Caco-2 (cell line): ENCODE results near the gene ATG4B. TPM values are rescaled to one million over a fixed set of nuclear protein-coding genes. Genes with fewer than 3 reads are reported as not detected.

Experiments used
- BruUV-seq: library from RNA; stranded (reverse); fragments of 400-500 nt; replicated peaks from 2 replicates; lab custom pipeline; 2021; lab: Mats Ljungman, UMichigan
- CTCF ChIA-PET: fragments of 300-600 bp; sonication (Branson Sonifier 250); formaldehyde crosslinking; loops from one replicate; lab custom pipeline; 2022; ENCODE audit warnings: antibody characterized with exemption; lab: Charles Lee
- POLR2A ChIA-PET: fragments of 300-600 bp; sonication (Branson Sonifier 250); formaldehyde crosslinking; loops from one replicate; lab custom pipeline; 2022; ENCODE audit warnings: antibody characterized with exemption; lab: Charles Lee
- DNase-seq, 2 experiments: peaks; one replicate each; pipeline versions ENCODE4 v3.0.0 to v3.0.0-alpha.2; 2020 to 2022
- H3K27me3 ChIP-seq: replicated peaks from 2 replicates; pipeline ENCODE4 v1.6.0; 2011; ENCODE audit warnings: low read length; ENCODE audit not compliant: control insufficient read depth, insufficient read depth
- H3K36me3 ChIP-seq: 2 replicates; pipeline ENCODE4 v1.5.1; 2011; ENCODE audit warnings: low read length; ENCODE audit not compliant: control insufficient read depth, insufficient read depth
- H3K4me1 ChIP-seq: fragments of 250-450 bp; sonication (Bioruptor Pico); 2 replicates; pipeline ENCODE4 v1.5.1; 2020; ENCODE audit warnings: mild to moderate bottlenecking
- H3K4me3 ChIP-seq: 2 replicates; pipeline ENCODE4 v1.5.1; 2011; ENCODE audit warnings: low read depth, mild to moderate bottlenecking, control low read depth, low read length
- H3K9me3 ChIP-seq: fragments of 250-450 bp; sonication (Bioruptor Pico); 2 replicates; pipeline ENCODE4 v1.5.1; 2020; ENCODE audit warnings: mild to moderate bottlenecking, moderate library complexity
- H3K27ac Mint-ChIP-seq: one replicate; pipeline ENCODE4 v1.8.0; 2022; ENCODE audit warnings: mixed read lengths; ENCODE audit not compliant: unreplicated experiment
- H3K27me3 Mint-ChIP-seq: one replicate; pipeline ENCODE4 v1.8.0; 2022; ENCODE audit warnings: mixed read lengths; ENCODE audit not compliant: insufficient read depth, unreplicated experiment
- H3K36me3 Mint-ChIP-seq: one replicate; pipeline ENCODE4 v1.8.0; 2022; ENCODE audit warnings: mild to moderate bottlenecking, mixed read lengths; ENCODE audit not compliant: insufficient read depth, unreplicated experiment
- H3K4me1 Mint-ChIP-seq: one replicate; pipeline ENCODE4 v1.8.0; 2022; ENCODE audit warnings: low read depth, mixed read lengths; ENCODE audit not compliant: unreplicated experiment
- H3K4me3 Mint-ChIP-seq: one replicate; pipeline ENCODE4 v1.8.0; 2022; ENCODE audit warnings: mild to moderate bottlenecking, moderate library complexity, mixed read lengths; ENCODE audit not compliant: unreplicated experiment
- H3K9me3 Mint-ChIP-seq: one replicate; pipeline ENCODE4 v1.8.0; 2022; ENCODE audit warnings: mixed read lengths; ENCODE audit not compliant: unreplicated experiment
- intact Hi-C: fragments of 100-400 bp; cut with micrococcal nuclease; formaldehyde crosslinking; loops from one replicate; pipeline ENCODE4 v1.10.0; 2022; ENCODE audit not compliant: unreplicated experiment
- total RNA-seq: library from RNA; stranded (reverse); gene quantifications from 2 replicates; pipeline ENCODE4 v1.2.3, GENCODE V29; 2022
- TF ChIP-seq, protein P1 (sequence below), 2 experiments: fragments of 200-600 bp in 1 of 2; IDR thresholded peaks; 1 replicate in 1 of 2; 2 replicates in 1 of 2; pipeline versions ENCODE4 v1.5.1 to v1.8.0; 2011 to 2022; ENCODE audit warnings: antibody characterized with exemption in 1 of 2, control low read depth in 1 of 2, inconsistent platforms in 1 of 2, low read depth in 1 of 2, low read length in 1 of 2, mild to moderate bottlenecking in 1 of 2, moderate library complexity in 1 of 2; ENCODE audit not compliant: insufficient read depth in 1 of 2, severe bottlenecking in 1 of 2, unreplicated experiment in 1 of 2

The ATG4B gene
- total RNA-seq, 1 experiment from 2014 or later, result 94.5 TPM

DNA sequence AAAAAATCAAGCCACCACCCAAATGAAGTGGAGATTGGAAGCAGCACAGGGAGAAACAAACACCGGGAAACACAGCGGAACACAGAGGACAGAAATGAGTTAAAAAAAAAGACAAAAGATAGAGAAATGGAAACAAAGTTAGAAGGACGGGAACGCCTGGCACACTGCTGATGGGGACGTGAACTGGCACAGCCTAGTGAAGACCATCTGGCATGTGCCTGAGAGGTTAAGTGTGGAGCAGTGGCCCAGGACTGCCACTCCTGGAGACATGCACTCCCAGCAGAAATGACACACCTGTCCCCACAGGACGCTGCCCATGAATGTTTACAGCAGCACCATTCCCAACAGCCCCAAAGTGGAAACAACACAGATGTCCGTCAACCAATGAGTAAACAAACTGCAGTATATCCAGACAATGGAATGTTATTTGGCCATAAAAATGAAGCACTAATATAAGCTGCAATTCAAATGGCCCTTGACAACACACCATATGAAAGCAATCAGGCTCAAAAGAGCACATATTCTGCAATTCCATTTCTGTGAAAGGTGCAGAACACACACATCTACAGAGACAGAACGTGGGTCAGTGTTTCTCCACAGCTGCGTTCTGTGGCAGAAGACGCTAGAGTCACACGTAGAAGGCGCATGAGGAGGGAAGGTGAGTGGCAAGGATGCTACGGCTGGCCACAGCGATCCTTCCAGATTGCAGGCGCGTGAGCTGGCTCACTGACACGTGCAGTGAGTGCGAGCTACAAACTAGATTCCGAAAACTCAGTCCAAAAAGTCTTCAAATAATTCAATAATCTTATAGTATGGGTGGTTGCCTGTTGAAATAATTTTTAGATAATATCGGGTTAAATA, 25.1 kb upstream of the ATG4B start:
- intact Hi-C loops, result no loop called here
- H3K36me3 ChIP-seq, result no peaks in the 10 kb centered on the region
- CTCF ChIA-PET, result no interaction called here

DNA sequence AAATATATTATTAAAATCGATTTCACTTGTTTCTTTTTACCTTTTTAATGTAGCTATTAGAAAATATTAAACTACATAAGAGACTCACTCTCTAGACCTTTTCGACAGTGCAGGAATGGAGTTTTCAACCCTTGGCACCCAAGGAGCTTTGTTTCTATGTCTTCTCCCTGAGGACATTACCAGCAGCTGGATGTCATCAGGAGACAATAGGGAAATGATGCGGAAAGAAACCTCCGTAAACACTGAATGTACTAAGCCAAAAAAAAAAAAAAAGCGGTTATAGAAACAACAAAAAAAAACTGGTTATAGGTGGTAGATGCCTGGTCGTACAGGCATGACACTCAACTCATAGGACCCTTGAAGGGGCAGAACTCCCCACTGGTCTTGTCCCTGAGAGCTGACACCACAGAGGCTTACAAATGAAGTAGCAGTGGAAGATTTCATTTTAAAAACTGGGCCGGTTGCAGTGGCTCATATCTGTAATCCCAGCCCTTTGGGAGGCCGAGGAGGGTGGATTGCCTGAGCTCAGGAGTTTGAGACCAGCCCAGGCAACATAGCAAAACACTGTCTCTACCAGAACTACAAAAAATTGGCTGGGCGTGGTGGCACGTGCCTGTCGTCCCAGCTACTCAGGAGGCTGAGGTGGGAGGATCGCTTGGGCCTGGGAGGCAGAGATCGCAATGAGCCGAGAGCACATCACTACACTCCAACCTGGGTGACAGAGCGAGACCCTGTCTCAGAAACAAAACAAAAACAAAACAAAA, 24.3 kb upstream of the ATG4B start:
- CTCF ChIA-PET, result no interaction called here
- TF ChIP-seq, protein P1, sequence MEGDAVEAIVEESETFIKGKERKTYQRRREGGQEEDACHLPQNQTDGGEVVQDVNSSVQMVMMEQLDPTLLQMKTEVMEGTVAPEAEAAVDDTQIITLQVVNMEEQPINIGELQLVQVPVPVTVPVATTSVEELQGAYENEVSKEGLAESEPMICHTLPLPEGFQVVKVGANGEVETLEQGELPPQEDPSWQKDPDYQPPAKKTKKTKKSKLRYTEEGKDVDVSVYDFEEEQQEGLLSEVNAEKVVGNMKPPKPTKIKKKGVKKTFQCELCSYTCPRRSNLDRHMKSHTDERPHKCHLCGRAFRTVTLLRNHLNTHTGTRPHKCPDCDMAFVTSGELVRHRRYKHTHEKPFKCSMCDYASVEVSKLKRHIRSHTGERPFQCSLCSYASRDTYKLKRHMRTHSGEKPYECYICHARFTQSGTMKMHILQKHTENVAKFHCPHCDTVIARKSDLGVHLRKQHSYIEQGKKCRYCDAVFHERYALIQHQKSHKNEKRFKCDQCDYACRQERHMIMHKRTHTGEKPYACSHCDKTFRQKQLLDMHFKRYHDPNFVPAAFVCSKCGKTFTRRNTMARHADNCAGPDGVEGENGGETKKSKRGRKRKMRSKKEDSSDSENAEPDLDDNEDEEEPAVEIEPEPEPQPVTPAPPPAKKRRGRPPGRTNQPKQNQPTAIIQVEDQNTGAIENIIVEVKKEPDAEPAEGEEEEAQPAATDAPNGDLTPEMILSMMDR (IDR thresholded peaks at IDR 0.05; ENCODE audit: insufficient read depth in 1 of 2, low read depth in 1 of 2, low read length in 1 of 2, severe bottlenecking in 1 of 2, unreplicated experiment in 1 of 2), result no peak
- H3K4me3 ChIP-seq, result no peak overlapping the region
- H3K27ac Mint-ChIP-seq, result no peak overlapping the region
- H3K9me3 ChIP-seq, result no peaks in the 10 kb centered on the region
- no peaks in the 10 kb centered on the region for H3K27me3 ChIP-seq
- peaks cover 16% of the 10 kb centered on the region for H3K36me3 Mint-ChIP-seq
- DNase-seq, result no peak
- intact Hi-C loops, result no loop called here
- POLR2A ChIA-PET, result no interaction called here
- no peaks in the 10 kb centered on the region for H3K4me1 Mint-ChIP-seq
- H3K9me3 Mint-ChIP-seq, result no peaks in the 10 kb centered on the region
- H3K4me3 Mint-ChIP-seq, result no peak overlapping the region
- H3K36me3 ChIP-seq, result no peaks in the 10 kb centered on the region
- BruUV-seq, result no TSS peak
- H3K4me1 ChIP-seq, result no peaks in the 10 kb centered on the region
- no peaks in the 10 kb centered on the region for H3K27me3 Mint-ChIP-seq

More for the DNA sequence above, 25.1 kb upstream of the ATG4B start:
- no peak overlapping the region for H3K27ac Mint-ChIP-seq
- H3K9me3 Mint-ChIP-seq, result no peaks in the 10 kb centered on the region
- no peaks in the 10 kb centered on the region for H3K27me3 Mint-ChIP-seq
- H3K4me1 Mint-ChIP-seq, result no peaks in the 10 kb centered on the region
- no peak for DNase-seq
- Histone ChIP-seq H3K27me3 (no peaks in the 10 kb centered on the region), H3K4me3 (no peak overlapping the region), H3K4me1 (no peaks in the 10 kb centered on the region), H3K9me3 (no peaks in the 10 kb centered on the region)
- BruUV-seq, result no TSS peak
- H3K36me3 Mint-ChIP-seq, result peaks cover 9% of the 10 kb centered on the region
- TF ChIP-seq, protein P1 (IDR thresholded peaks at IDR 0.05; ENCODE audit: insufficient read depth in 1 of 2, low read depth in 1 of 2, low read length in 1 of 2, severe bottlenecking in 1 of 2, unreplicated experiment in 1 of 2), result no peak
- H3K4me3 Mint-ChIP-seq, result no peak overlapping the region
- POLR2A ChIA-PET, result no interaction called here

DNA sequence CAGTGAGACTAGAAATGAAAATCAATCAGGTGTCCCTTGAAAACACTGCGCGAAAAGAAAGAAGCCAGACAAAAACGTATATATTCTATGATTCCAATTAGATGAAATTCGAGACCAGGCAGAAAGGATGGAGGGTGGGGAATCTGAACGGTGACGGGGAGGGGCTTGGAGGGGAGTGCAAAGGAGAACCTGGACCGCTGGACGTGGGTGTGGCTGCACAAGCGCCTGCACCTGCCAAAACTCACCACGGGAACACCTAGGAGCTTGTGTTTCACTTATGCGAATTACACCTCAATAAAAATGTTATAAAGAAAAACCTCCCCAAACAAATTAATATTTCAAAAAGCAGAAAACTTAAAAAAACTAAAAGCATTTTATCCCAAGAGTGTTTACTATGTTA, 22.5 kb upstream of the ATG4B start:
- BruUV-seq, result no TSS peak
- H3K9me3 ChIP-seq, result no peaks in the 10 kb centered on the region
- POLR2A ChIA-PET, result no interaction called here
- no peak overlapping the region for H3K4me3 ChIP-seq
- no peaks in the 10 kb centered on the region for H3K4me1 Mint-ChIP-seq
- H3K36me3 ChIP-seq, result no peaks in the 10 kb centered on the region
- H3K4me1 ChIP-seq, result no peaks in the 10 kb centered on the region
- H3K27ac Mint-ChIP-seq, result no peak overlapping the region
- H3K27me3 ChIP-seq, result no peaks in the 10 kb centered on the region
- TF ChIP-seq, protein P1 (IDR thresholded peaks at IDR 0.05; ENCODE audit: insufficient read depth in 1 of 2, low read depth in 1 of 2, low read length in 1 of 2, severe bottlenecking in 1 of 2, unreplicated experiment in 1 of 2), result no peak
- CTCF ChIA-PET, result no interaction called here
- no peaks in the 10 kb centered on the region for H3K27me3 Mint-ChIP-seq
- no peaks in the 10 kb centered on the region for H3K9me3 Mint-ChIP-seq
- no peak for DNase-seq
- peaks cover 16% of the 10 kb centered on the region for H3K36me3 Mint-ChIP-seq
- no peak overlapping the region for H3K4me3 Mint-ChIP-seq
- intact Hi-C loops, result no loop called here
